Bronchial epithelial cell (primary cell): ENCODE data around the gene MAS1L. TPM values are rescaled to one million over a fixed set of nuclear protein-coding genes. Genes with fewer than 3 reads are reported as not detected.

Experiments
- DNase-seq: peaks from one replicate; pipeline ENCODE4 v3.0.0-alpha.2; 2010; ENCODE audit warnings: low read depth
- FAIRE-seq: peaks from 2 replicates; lab custom pipeline; 2011; peaks lifted over from hg19 to GRCh38; lab: Jason Lieb, UNC
- H3K27me3 ChIP-seq: 2 replicates; pipeline ENCODE4 v1.5.1; 2011; ENCODE audit warnings: low read length; ENCODE audit not compliant: control insufficient read depth, insufficient read depth
- H3K36me3 ChIP-seq: 2 replicates; pipeline ENCODE4 v1.5.1; 2011; ENCODE audit warnings: low read length; ENCODE audit not compliant: control insufficient read depth, insufficient read depth
- H3K4me3 ChIP-seq: 2 replicates; pipeline ENCODE4 v1.5.1; 2011; ENCODE audit warnings: mild to moderate bottlenecking, low read depth, low read length, control low read depth
- CTCF ChIP-seq: IDR thresholded peaks from 2 replicates; pipeline ENCODE4 v1.5.1; 2011; ENCODE audit warnings: mild to moderate bottlenecking, moderate library complexity, low read length, control low read depth, inconsistent platforms; ENCODE audit not compliant: insufficient read depth, severe bottlenecking
- total RNA-seq: library from RNA; depleted of rRNA; stranded (reverse); fragments of >200 nt; gene quantifications from 2 replicates; pipeline ENCODE4 v1.2.1, GENCODE V29; 2014

Gene MAS1L
- total RNA-seq, 1 donor from 2014 or later: not detected

- H3K4me3 ChIP-seq: no peak overlapping the region
- peaks cover 2% of the 10 kb centered on the region for H3K27me3 ChIP-seq
- DNase-seq (no peak), FAIRE-seq (no peak)
- TF ChIP-seq CTCF: no peak
- H3K36me3 ChIP-seq: no peaks in the 10 kb centered on the region
Measured at GRCh38 chr6:29465801-29466200, 22.0 kb downstream of the MAS1L start.

GRCh38 chr6:29465279-29465678 is 22.5 kb downstream of the MAS1L start:
- peak; percentile 75 for DNase-seq
- no peak overlapping the region for H3K4me3 ChIP-seq
- FAIRE-seq: no peak
- H3K36me3 ChIP-seq: no peaks in the 10 kb centered on the region
- peaks cover 2% of the 10 kb centered on the region for H3K27me3 ChIP-seq
- TF ChIP-seq CTCF: no peak

- no peak for TF ChIP-seq CTCF
- DNase-seq: no peak
- no peak for FAIRE-seq
Measured at GRCh38 chr6:29462022-29462421, 25.7 kb downstream of the MAS1L start.

DNA sequence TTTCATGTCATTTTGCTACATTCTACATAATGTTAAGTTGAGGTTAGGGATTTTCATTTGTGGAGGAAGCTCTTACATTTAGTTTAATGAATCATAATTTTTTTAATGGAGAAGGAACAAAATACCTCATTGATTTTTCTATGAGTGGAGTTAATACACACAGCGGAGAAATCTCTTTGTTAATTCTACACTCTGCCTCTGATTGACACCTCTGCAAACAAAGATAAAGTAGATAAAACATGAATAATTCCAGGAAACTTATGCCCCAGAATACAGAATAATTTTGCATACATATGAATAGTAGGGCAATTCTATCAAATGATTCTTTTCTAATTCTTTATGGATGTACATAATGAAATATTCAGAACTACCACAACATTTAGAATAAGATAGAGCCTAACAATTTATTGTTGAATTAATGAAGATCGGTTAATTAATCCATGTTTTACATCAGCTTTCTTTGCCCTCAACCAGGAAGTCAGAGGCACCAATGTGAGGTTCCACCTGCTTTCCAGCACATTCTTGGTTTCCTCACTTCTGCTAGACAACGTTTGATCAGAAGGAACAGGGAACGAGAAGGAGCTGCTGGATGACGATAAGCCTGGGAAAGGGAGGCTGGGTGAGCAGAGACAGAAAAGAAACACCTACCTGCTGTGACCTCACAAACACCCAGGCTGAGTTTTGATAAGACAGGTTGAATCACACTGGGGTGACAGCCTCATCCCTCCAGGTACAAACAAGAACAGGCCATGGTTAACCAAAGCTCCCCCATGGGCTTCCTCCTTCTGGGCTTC is 26.5 kb downstream of the MAS1L start:
- H3K4me3 ChIP-seq: no peak overlapping the region
- no peaks in the 10 kb centered on the region for H3K36me3 ChIP-seq
- no peak for TF ChIP-seq CTCF
- H3K27me3 ChIP-seq: peaks cover 2% of the 10 kb centered on the region
- FAIRE-seq (peak; percentile 98), DNase-seq (no peak)

More at GRCh38 chr6:29462022-29462421, 25.7 kb downstream of the MAS1L start:
- no peak overlapping the region for H3K4me3 ChIP-seq
- H3K27me3 ChIP-seq: peaks cover 2% of the 10 kb centered on the region
- H3K36me3 ChIP-seq: no peaks in the 10 kb centered on the region

DNA sequence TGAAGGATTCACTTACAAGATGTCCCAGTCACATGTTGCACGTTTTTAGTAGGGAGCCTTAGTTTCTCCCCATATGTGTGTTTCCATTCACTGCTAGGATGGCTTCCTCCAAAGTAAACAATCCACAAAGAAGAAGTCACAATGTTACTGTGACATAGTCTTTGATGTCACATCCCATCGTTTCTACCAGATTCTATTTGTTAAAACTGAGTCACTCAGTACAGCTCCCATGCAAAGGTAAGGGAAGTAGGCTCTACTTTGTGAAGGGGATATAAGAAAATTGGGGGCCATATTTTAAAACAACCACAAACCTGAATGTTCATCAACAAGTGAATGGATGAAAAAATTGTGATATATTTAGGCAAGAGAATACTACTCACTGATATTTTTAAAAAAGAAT is 30.8 kb downstream of the MAS1L start, which contains the start of the genes OR11A1 and OR2H1:
OR11A1 (minus strand) TSS at position 101 of the 400 bp plus-strand sequence. CDS start 29,430 bp downstream, outside the sequence.
OR2H1 (plus strand) TSS at position 185 of the 400 bp plus-strand sequence. CDS start 4,615 bp downstream, outside the sequence.
- H3K36me3 ChIP-seq: no peaks in the 10 kb centered on the region
- no peak within 1 kb of the TSS for H3K4me3 ChIP-seq
- H3K27me3 ChIP-seq: no peaks in the 10 kb centered on the region
- FAIRE-seq (no peak), DNase-seq (no peak)
- TF ChIP-seq CTCF: no peak
